Mesenteric fat pad (tissue), 1 donor: ENCODE data around the gene PRDM16. TPM values are rescaled to one million over a fixed set of nuclear protein-coding genes. Genes with fewer than 3 reads are reported as not detected.

Experiments
- DNase-seq: peaks from one replicate; pipeline ENCODE4 v3.0.0-alpha.2; 2020; ENCODE audit warnings: low spot score
- long read RNA-seq: library from polyadenylated mRNA; unstranded; transcript quantifications from one replicate; pipeline ENCODE4 v2.0.0, GENCODE V29; 2020
- total RNA-seq: library from RNA; stranded (reverse); fragmentation: NEBNext Ultra II Directional; extraction: Animal tissue kit (Norgen Biotek cat#: 25700); gene quantifications from one replicate; pipeline ENCODE4 v1.2.1, GENCODE V29; 2021
- donor health status: DM: yes; HTN: yes; CAD: no.

PRDM16 gene
- 3.9 TPM for total RNA-seq
- long read RNA-seq, partial matches to known transcripts = 1 of 6 reads
- long read RNA-seq, other reads (novel, unspliced or antisense) = 5 of 6 reads

DNA sequence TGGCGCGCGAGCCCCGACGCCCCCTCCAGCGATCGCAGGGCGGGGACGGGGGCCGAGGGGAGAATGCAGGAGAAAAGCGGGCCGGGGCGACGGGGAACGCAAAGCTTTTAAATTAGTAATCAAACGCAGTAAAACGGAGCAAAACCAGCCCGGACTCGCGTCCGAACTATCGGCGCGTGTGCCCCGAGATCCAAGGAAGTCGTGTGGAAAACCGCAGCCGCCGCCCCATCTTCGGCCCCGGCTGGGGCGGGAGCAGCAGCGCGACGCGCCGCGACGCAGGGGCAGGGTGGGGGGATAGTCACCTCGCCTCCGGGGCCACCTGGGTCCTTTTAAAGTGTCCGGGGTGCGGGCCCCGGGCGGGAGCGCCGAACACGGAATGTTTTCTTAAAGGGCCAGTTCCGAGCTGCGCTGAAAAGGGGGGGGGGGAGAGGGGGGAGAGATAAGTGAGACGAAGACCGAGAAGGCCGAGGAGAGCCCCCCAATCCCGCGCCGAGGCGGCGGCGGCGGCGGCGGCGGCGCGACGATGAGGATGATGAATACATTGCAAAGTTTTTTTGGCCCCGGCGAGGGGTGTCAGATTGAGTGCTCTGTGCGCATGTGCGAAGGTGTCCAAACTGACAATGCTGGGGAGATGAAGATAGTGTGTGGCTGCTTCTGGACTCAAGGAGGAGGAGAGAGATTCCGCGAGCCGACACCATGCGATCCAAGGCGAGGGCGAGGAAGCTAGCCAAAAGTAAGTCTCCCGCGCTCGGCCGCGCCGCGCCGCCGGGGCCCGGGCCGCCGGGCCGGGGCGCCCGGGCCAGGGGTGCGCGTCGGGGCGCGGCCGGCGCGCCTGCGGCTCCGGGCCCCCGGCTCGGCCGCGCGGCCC, at the start of gene PRDM16:
TSS of gene PRDM16 (plus strand) at position 640 of the 868 bp plus-strand sequence. CDS start at position 697, 57 bp downstream.
- no peak for DNase-seq

DNA sequence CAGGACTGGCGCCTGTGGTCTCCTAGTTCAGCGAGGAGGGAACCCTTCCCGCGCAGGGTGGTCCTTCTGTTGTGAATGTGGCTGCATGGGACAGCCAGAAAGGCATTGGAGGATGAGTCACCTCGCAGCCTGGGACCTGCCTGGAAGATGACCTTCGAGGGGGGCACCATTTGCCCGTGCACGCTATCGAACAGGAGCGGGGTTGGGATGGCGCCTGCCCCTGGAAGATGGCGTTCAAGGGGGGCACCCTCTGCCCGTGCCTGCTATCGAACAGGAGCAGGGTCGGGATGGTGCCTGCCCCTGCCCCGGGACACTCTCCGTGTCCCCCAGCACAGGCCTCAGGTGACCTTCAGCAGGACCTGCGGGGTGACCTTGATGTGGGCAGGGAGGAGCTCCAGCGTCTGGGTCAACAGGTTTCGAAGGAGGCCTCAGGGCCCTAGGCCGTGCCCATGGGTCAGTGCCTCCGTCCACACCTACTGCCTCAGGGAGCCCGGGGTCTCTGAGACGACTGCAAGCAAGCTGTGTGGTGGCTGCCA, 49.4 kb upstream of the PRDM16 start:
- peak; percentile 87 for DNase-seq

DNA sequence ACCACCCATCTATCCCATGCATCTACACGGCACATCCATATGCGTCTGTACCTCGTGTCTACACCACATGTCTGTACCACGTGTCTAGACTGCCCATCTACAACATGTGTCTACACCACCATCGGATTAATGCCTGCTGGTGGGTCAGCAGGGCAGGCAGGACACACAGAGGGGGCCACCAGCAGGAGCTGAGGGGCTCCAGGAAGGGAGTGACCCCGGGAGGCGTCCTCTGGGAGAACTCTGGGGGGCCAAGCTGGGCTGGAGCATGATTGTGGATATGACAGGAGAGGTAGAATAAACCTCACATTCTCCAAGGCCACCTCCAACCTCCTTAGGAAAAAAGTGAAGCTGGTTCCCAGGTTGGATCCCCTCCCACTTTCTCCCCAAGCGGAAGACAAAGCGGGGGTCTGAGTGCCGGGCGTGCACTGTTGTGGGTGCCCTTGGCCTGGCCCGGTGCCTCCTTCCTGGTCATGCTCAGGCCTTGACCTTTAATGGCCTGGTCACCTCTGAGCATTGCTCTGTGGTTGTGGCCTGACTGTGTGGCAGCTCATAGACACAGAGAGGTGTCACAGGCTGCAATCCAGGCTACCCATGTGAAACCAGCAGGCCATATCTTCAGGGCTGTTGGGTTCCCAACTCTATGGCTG, 48.6 kb upstream of the PRDM16 start:
- DNase-seq = peak; percentile 33

DNA sequence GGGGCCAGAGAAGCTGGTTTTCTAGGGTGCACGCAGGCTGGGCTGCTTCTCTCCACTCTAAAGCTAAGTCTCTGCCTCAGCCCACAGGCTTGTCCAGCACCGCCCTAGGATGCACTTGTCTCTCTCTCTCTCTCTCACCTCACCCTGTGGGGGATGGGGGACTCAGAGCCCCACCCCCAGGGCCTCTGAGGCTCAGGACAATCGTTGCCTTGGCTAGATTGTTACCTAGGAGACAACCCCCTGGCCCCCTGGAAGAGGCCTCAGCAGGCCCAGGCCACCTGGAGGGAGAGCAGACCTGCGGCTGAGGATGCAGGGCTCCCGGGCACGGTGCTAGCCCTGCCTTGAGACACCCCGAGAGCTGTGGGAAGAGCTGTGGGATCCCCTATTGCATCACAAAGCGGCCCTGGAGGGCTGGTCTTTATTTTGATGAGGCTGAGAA, 47.8 kb upstream of the PRDM16 start, which contains the start of gene ACTRT2:
TSS of gene ACTRT2 (plus strand) at position 235 of the 439 bp plus-strand sequence. CDS start 220 bp downstream, outside the sequence.
- no peak for DNase-seq

DNA sequence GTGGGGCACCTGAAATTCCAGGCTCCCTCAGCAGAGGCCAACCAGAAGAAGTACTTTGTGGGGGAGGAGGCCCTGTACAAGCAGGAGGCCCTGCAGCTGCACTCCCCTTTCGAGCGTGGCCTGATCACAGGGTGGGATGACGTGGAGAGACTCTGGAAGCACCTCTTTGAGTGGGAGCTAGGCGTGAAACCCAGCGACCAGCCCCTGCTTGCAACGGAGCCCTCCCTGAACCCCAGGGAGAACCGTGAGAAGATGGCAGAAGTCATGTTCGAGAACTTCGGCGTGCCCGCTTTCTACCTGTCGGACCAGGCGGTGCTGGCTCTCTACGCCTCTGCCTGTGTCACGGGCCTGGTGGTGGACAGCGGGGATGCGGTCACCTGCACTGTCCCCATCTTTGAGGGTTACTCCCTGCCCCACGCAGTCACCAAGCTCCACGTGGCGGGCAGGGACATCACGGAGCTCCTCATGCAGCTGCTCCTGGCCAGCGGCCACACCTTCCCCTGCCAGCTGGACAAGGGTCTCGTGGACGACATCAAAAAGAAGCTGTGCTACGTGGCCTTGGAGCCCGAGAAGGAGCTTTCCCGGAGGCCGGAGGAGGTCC, 47.1 kb upstream of the PRDM16 start:
- DNase-seq = no peak

DNA sequence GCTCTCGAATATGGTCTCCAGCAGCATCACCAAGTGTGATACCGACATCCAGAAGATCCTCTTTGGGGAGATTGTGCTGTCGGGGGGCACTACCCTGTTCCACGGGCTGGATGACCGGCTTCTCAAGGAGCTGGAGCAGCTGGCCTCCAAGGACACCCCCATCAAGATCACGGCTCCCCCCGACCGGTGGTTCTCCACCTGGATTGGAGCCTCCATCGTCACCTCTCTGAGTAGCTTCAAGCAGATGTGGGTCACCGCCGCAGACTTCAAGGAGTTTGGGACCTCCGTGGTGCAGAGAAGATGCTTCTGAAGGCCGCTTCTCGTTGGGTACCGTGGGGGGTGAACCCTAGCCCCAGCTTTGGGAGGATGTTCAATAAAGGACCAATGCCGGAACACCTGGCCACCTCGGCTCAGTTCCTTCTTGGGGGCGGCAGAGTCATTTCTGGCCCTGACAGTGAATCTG, 46.5 kb upstream of the PRDM16 start:
- DNase-seq = no peak

DNA sequence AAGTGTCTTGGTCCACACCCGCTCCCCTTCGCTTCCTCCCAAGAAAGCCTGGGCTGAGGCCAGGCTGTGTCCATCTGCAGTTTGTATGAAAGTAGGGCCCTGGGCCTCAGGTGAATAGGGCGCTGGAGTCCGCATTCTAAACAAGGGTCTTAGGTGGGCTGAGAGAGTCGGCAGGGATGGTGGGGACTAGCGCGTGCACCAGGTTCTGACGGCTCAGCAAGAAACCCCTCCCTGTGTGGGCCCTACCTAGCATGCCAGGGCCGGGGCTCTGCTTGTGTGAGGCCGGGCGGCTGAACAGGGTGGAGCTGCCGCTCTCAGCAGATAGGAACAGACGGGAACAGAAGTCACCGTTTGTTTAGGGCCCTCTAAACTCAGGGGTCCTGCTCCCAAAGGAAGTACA, 46.0 kb upstream of the PRDM16 start:
- no peak for DNase-seq

DNA sequence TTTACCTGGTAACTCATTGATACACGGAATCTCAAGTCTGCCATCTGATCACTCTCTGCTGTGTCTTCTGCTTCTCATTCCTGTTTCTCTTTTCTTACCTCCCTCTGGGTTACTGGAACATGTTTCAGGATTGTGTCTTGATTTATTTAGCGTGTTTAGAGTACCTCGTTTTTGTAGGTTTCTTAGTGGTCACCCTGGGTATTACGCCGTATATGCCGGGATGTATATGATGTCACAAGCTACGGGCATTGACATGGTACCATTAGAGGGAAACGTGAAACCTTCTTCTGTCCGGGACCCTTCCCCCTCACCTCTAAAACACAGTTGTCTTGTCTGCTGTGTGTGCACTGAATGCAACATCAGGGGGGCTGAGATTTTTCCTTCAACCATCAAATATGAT, 45.0 kb upstream of the PRDM16 start:
- DNase-seq = no peak

DNA sequence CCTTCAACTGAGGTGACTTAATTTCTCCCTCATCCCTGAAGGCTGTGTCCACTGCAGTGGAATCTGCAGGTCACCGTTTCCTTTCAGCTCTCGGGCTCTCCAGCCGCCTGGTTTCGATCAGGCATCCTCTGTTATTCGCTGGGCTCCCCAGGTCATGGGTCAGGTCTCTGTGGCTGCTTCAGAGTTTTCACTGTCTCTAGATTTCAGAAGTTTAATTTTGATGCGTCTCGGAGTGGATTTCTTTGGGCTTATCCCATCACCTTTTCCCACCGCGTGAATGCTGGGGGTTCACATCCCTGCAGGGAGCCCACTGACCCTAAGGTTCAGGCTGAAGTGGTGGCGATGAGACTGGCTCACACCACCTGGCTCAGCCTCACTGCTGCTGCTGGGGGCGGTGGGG, 44.4 kb upstream of the PRDM16 start:
- peak; percentile 55 for DNase-seq

DNA sequence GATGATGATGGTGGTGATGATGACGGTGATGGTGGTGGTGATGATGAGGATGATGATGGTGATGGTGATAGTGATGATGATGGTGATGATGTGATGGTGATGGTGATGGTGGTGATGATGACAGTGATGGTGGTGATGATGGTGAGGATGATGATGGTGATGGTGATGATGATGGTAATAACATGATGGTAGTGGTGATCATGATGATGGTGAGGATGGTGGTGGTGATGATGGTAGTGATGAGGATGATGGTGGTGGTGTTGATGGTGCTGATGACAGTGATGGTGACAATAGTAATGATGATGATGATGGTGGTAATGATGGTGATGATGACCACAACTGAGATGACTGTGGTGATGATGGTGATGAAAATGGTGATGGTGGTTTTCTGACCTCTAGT, 42.9 kb upstream of the PRDM16 start:
- DNase-seq = no peak

DNA sequence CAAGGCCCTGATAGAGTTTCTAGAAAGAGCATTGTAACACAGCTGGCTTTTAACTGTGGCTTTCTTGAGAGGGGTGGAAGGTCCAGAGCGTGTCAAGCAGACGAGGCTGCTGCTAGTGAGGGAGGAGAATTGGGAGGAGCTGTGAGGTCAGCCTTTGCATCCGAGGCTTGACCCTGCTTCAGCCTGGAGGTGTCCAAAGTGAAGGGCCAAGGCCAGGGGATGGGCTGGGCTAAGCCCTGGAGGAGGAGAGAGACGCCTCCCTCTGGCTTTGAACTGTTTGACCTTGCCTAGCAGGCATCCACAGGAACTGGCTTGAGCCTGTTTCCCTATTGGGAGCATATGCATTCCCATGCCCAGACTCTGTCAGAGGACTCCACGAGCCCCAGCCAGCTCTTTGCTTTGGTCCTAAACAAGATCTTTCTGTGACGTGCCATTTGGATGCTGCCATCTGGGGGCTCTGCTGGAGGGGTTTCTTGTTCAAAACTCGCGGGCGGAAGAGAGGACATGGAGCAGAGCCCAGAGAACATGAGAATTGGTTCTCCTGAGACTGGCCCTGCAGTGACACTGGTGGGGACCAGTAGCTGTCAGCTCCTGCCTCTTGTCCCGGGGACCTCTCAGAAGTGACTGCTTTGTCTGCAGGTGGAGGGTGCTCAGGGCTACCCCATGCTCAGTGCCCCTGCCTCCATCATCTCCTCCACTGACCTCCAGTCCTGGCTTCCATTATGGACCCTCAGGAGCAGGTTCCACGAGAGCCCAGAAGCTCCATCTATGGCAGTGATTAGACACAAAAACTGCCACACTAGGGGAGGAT, 42.2 kb upstream of the PRDM16 start:
- DNase-seq = peak; percentile 77

DNA sequence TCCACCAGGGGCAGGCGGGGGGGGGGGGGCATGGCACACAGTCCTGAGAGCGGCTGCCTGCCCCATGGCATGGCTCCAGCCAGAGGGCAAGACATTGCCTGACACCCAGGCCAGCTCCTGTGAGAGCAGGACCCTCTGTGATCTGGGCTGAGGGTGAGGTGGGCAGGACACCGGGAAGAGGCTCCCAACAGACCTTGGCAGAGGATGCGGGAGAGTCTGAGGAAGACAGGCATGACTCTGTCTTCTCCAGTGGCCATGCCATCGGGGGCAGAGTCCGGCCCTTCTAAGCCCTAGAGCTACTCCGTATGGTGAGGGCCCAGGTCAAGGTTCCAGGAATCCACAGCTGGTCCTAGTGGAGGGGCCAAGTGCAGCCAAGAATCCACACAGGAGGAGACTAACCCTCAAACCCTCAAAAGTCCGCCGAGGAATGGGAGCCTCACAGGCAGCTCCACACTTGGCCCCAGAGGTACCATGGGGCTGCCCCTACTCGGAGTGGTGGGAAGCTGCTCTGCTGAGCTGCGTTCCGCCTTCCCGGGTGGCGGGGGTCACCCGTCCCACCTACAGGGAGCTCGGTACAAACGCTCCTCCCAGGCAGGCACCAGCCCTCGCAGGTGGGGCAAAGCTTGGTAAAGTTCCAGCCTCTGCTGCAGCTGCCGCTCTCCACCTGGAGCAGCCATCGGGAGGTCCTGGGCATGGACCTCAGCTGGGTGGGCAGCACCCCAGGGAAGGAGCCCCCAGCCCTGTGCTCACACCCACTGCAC, 41.2 kb upstream of the PRDM16 start:
- peak; percentile 83 for DNase-seq

DNA sequence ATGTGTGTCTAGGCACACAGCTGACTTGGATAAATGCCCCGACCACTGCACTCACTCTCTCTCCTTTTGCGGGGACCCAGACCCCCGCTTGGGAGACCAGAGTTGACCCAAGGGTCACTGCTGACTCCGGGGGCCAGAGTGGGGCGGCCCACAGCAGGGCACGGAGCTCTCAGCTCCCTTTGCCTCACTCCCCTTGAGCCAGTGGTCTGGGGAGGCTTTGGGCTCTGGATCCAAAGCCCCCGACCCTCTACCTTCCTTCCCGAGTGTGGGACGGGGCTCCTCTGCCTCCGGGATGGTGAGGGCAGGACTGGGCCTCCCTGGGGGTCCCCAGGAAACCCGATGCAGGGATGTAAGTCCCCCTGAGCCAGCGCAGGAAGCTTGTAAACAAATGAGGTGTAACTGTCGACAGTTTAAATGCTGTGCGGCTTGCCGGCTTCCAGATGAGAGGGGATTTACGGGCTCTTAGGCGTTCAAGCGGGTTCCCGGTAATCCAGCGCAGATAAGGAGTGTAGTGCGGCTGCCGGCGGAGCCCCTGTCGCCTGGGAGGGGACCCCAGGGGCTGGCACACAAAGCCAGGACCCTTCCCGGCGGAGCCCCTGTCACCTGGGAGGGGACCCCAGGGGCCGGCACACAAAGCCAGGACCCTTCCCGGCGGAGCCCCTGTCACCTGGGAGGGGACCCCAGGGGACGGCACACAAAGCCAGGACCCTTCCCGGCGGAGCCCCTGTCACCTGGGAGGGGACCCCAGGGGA, 40.3 kb upstream of the PRDM16 start:
- peak; percentile 65 for DNase-seq

DNA sequence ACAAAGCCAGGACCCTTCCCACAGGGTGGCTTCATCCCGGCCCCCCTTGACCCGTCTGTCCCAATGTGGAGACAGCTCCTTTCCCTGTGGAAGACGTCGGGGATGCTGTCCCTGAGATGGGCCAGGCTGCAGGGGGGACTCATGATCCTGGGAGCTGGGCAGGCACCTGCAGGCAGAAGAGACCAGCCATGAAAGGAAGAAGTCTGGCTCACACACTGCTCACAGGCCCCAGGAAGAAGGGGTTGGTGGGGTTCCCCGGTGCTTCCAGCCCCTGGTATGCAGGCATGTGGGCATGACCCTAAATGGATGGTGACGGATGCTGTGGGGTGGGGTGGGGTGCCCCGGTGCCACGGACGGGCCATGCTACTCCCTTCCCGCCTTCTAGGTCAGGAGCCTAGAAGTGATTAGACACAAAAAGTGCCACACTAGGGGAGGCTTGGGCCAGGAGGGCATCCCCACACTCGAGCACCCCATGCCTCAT, 39.5 kb upstream of the PRDM16 start:
- peak; percentile 72 for DNase-seq

DNA sequence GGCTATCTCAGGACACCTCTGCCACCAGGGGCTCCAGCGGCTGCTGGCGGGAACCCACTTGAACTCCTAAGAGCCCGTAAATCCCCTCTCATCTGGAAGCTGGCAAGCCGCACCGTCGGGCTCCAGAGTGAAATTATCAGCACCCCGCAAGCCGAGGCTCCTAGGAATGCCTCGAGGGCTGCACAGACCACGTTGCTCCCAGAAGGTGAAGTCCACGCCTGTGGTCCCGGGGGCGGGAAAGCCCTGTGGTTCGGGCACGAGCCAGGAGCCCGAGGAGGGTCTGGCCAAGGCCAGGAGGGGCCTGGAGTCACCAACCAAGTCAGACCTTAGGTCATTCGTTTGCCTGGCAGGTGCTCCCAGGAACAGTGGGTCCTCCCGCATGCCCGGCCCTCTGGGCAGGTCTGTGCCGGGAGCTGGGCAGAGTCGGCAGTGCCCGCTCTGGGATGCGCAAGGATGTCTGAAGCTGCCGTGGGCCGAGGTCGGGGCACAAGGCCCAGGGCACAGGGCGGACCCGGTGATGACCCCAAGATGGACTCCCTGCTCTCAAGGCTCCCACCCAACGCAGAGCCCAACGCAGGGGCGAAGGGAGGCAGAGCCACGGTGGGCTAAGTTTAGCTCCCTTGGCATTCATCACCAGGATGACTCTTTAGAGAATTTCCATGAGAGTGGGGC, 38.9 kb upstream of the PRDM16 start:
- DNase-seq = peak; percentile 83

DNA sequence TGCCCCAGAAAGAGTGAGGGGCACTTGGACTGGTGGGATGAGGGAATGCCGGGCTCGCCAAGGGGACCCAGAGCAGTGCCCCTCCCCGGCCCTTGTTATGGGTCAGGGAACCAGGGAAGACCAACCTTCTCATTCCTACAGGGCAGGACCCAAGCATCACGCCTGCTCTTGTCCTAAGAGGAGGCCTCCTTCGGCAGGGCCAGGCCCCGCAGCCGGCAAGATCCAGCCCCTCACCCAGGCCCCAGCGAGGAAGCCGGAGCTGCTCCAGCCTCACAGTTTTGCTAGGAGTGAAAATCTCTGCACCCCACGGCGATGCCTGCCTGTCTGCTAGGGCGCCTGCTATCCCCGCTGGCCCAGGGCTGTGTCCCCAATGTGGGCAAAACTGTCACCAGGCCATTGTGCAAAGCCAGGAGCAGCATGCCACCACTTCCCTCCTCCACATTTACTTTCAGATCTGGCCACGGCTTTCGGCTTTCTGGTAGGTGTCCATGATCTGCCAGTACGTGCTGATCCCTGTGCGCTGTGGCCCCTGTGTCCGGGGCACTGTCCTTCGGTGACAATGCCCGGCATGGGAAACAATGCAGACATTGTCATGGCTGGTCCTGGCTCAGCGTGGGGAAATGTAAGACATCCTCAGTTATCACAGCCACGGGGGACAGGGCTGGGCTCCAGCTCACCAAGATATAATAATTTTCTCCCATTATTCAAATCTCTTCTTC, 38.2 kb upstream of the PRDM16 start:
- DNase-seq = peak; percentile 87

DNA sequence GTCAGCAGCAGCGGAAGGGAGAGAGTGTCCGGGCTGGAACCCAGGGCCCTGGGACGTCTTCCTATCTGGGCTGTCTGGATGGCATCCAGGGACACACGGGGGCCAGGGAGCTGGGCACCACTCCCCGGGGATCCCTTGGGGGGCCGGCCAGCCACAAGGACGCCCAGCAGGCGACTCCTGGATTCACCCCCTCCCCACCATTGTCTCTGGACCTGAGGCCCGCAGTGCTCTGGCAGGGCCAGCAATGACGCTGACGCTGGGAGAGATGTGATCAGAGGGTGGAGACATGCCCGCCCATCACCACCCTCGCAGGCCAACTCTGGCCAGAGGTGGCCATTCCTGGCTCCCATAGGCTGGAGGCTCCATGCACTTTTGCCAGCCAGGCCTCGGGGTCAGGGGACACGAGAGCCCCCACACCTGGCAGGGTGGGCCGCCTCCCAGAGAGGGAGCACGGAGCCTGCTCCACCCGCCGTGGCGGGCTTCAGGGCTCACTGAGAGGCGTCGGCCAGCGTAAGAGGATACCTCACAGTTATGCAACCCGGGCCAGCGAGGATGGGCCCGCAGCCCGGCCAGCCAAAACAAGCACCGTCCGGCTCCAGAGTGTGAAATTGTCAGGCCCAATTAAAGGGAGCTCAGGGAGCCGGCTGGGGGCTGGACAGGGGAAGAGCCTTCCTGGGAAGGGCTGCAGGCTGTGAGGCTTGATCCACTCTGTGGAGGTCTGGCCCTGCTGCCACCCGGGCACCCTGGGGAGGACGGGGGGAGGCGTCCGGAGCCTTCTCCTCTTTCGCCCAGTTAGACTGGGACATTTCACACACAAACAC, 37.4 kb upstream of the PRDM16 start:
- peak; percentile 87 for DNase-seq
